ENCODE data around the gene BRSK2.
"Not testable (repeated sequence)": the region's sequence is repeated elsewhere in the genome, so short reads cannot be mapped to it uniquely, and the experiment has no call there.

The BRSK2 gene

GRCh38 chr11:1343391-1344055 lies 46.2 kb upstream of the BRSK2 start:
- H3K4me2 ChIP-seq (ENCODE audit: low read length) = no peak overlapping the region
- H4K8ac ChIP-seq (ENCODE audit: low read depth, low read length) = no peak overlapping the region
- WGBS (ENCODE audit: extremely low coverage, insufficient coverage, low lambda C conversion rate) = no CpG with 5 or more reads among the region's 25 CpGs
- no peak overlapping the region for H2BK5ac ChIP-seq (ENCODE audit: low read length)
- no peaks in the 10 kb centered on the region for H3K4me1 ChIP-seq (ENCODE audit: control insufficient read depth, low read depth, low read length)
- H3K4ac ChIP-seq (ENCODE audit: low read depth, low read length) = no peak overlapping the region
- no peaks in the 10 kb centered on the region for H3K36me3 ChIP-seq (ENCODE audit: control insufficient read depth, insufficient read depth, low read length)
- H3K79me2 ChIP-seq (ENCODE audit: control insufficient read depth, insufficient read depth, low read length) = no peaks in the 10 kb centered on the region
- H3K4me3 ChIP-seq (ENCODE audit: low read length) = no peak overlapping the region
- DNase-seq = no peak
- H3K18ac ChIP-seq (ENCODE audit: low read length) = no peak overlapping the region
- no peak overlapping the region for H3K9ac ChIP-seq (ENCODE audit: low read length)
- no peaks in the 10 kb centered on the region for H3K27me3 ChIP-seq (ENCODE audit: insufficient read depth, low read length, poor library complexity)
- H2BK15ac ChIP-seq (replicated peaks; ENCODE audit: low read depth) = no peak overlapping the region
- no peak overlapping the region for H2AK5ac ChIP-seq (ENCODE audit: low read length)
- H3K79me1 ChIP-seq (ENCODE audit: low read length) = no peaks in the 10 kb centered on the region
- no peak overlapping the region for H3K23ac ChIP-seq (ENCODE audit: low read length)
- no peak overlapping the region for H2BK120ac ChIP-seq (ENCODE audit: low read depth, low read length)
- H3K27ac ChIP-seq (ENCODE audit: low read depth, low read length) = no peak overlapping the region
- H3K56ac ChIP-seq (ENCODE audit: low read length) = no peak overlapping the region
- H4K5ac ChIP-seq (ENCODE audit: low read length) = no peak overlapping the region

GRCh38 chr11:1344056-1344635 lies 45.6 kb upstream of the BRSK2 start:
- no peaks in the 10 kb centered on the region for H3K4me1 ChIP-seq (ENCODE audit: control insufficient read depth, low read depth, low read length)

GRCh38 chr11:1345737-1346513 lies 43.8 kb upstream of the BRSK2 start:
- Histone ChIP-seq H3K79me2 (ENCODE audit: control insufficient read depth, insufficient read depth, low read length) (no peaks in the 10 kb centered on the region), H2BK120ac (ENCODE audit: low read depth, low read length) (no peak overlapping the region), H3K18ac (ENCODE audit: low read length) (no peak overlapping the region), H3K27ac (ENCODE audit: low read depth, low read length) (no peak overlapping the region), H3K36me3 (ENCODE audit: control insufficient read depth, insufficient read depth, low read length) (no peaks in the 10 kb centered on the region), H3K56ac (ENCODE audit: low read length) (no peak overlapping the region), H3K9ac (ENCODE audit: low read length) (no peak overlapping the region), H3K27me3 (ENCODE audit: insufficient read depth, low read length, poor library complexity) (no peaks in the 10 kb centered on the region), H2AK5ac (ENCODE audit: low read length) (no peak overlapping the region), H3K4me3 (ENCODE audit: low read length) (no peak overlapping the region), H3K4ac (ENCODE audit: low read depth, low read length) (no peak overlapping the region), H3K4me2 (ENCODE audit: low read length) (no peak overlapping the region), H2BK5ac (ENCODE audit: low read length) (no peak overlapping the region), H3K4me1 (ENCODE audit: control insufficient read depth, low read depth, low read length) (no peaks in the 10 kb centered on the region), H2BK15ac (replicated peaks; ENCODE audit: low read depth) (no peak overlapping the region), H4K5ac (ENCODE audit: low read length) (no peak overlapping the region), H3K79me1 (ENCODE audit: low read length) (no peaks in the 10 kb centered on the region), H3K23ac (ENCODE audit: low read length) (no peak overlapping the region), H4K8ac (ENCODE audit: low read depth, low read length) (no peak overlapping the region)
- no peak for DNase-seq
- no CpG with 5 or more reads among the region's 28 CpGs for WGBS (ENCODE audit: extremely low coverage, insufficient coverage, low lambda C conversion rate)

More at GRCh38 chr11:1344056-1344635, 45.6 kb upstream of the BRSK2 start:
- Histone ChIP-seq H3K9ac (ENCODE audit: low read length) (no peak overlapping the region), H2BK120ac (ENCODE audit: low read depth, low read length) (no peak overlapping the region), H3K79me2 (ENCODE audit: control insufficient read depth, insufficient read depth, low read length) (no peaks in the 10 kb centered on the region), H3K4me3 (ENCODE audit: low read length) (no peak overlapping the region), H3K23ac (ENCODE audit: low read length) (no peak overlapping the region), H3K79me1 (ENCODE audit: low read length) (no peaks in the 10 kb centered on the region), H2BK15ac (replicated peaks; ENCODE audit: low read depth) (no peak overlapping the region), H2AK5ac (ENCODE audit: low read length) (no peak overlapping the region), H2BK5ac (ENCODE audit: low read length) (no peak overlapping the region), H3K18ac (ENCODE audit: low read length) (no peak overlapping the region), H3K56ac (ENCODE audit: low read length) (no peak overlapping the region), H3K4ac (ENCODE audit: low read depth, low read length) (no peak overlapping the region), H3K27ac (ENCODE audit: low read depth, low read length) (no peak overlapping the region), H3K4me2 (ENCODE audit: low read length) (no peak overlapping the region), H4K8ac (ENCODE audit: low read depth, low read length) (no peak overlapping the region), H3K27me3 (ENCODE audit: insufficient read depth, low read length, poor library complexity) (no peaks in the 10 kb centered on the region), H3K36me3 (ENCODE audit: control insufficient read depth, insufficient read depth, low read length) (no peaks in the 10 kb centered on the region), H4K5ac (ENCODE audit: low read length) (no peak overlapping the region)
- DNase-seq = no peak
- no CpG with 5 or more reads among the region's 26 CpGs for WGBS (ENCODE audit: extremely low coverage, insufficient coverage, low lambda C conversion rate)

- WGBS (ENCODE audit: extremely low coverage, insufficient coverage, low lambda C conversion rate) = no CpG with 5 or more reads among the region's 28 CpGs
- Histone ChIP-seq H3K4me2 (ENCODE audit: low read length) (no peak overlapping the region), H3K23ac (ENCODE audit: low read length) (no peak overlapping the region), H2BK15ac (replicated peaks; ENCODE audit: low read depth) (no peak overlapping the region), H2BK120ac (ENCODE audit: low read depth, low read length) (no peak overlapping the region), H3K79me1 (ENCODE audit: low read length) (no peaks in the 10 kb centered on the region), H3K36me3 (ENCODE audit: control insufficient read depth, insufficient read depth, low read length) (no peaks in the 10 kb centered on the region), H3K4ac (ENCODE audit: low read depth, low read length) (no peak overlapping the region), H4K8ac (ENCODE audit: low read depth, low read length) (no peak overlapping the region), H3K9ac (ENCODE audit: low read length) (no peak overlapping the region), H4K5ac (ENCODE audit: low read length) (no peak overlapping the region), H2AK5ac (ENCODE audit: low read length) (no peak overlapping the region), H3K56ac (ENCODE audit: low read length) (no peak overlapping the region), H3K4me3 (ENCODE audit: low read length) (no peak overlapping the region), H3K27ac (ENCODE audit: low read depth, low read length) (no peak overlapping the region), H3K4me1 (ENCODE audit: control insufficient read depth, low read depth, low read length) (no peaks in the 10 kb centered on the region), H3K27me3 (ENCODE audit: insufficient read depth, low read length, poor library complexity) (no peaks in the 10 kb centered on the region), H3K79me2 (ENCODE audit: control insufficient read depth, insufficient read depth, low read length) (no peaks in the 10 kb centered on the region), H3K18ac (ENCODE audit: low read length) (no peak overlapping the region), H2BK5ac (ENCODE audit: low read length) (no peak overlapping the region)
- no peak for DNase-seq
These were observed 42.9 kb upstream of the BRSK2 start for GRCh38 chr11:1346669-1347390.

GRCh38 chr11:1347411-1347999 lies 42.2 kb upstream of the BRSK2 start:
- not testable (repeated sequence) for H3K23ac ChIP-seq (ENCODE audit: low read length); H2BK5ac ChIP-seq (ENCODE audit: low read length); H2BK15ac ChIP-seq (replicated peaks; ENCODE audit: low read depth); H3K27me3 ChIP-seq (ENCODE audit: insufficient read depth, low read length, poor library complexity); H3K4ac ChIP-seq (ENCODE audit: low read depth, low read length); H3K4me2 ChIP-seq (ENCODE audit: low read length); H3K4me3 ChIP-seq (ENCODE audit: low read length); H4K8ac ChIP-seq (ENCODE audit: low read depth, low read length); H3K79me2 ChIP-seq (ENCODE audit: control insufficient read depth, insufficient read depth, low read length); DNase-seq; H3K9ac ChIP-seq (ENCODE audit: low read length); H4K5ac ChIP-seq (ENCODE audit: low read length); H3K27ac ChIP-seq (ENCODE audit: low read depth, low read length); H2AK5ac ChIP-seq (ENCODE audit: low read length); H3K4me1 ChIP-seq (ENCODE audit: control insufficient read depth, low read depth, low read length); H3K36me3 ChIP-seq (ENCODE audit: control insufficient read depth, insufficient read depth, low read length); H3K18ac ChIP-seq (ENCODE audit: low read length); H2BK120ac ChIP-seq (ENCODE audit: low read depth, low read length); H3K79me1 ChIP-seq (ENCODE audit: low read length); H3K56ac ChIP-seq (ENCODE audit: low read length)
- no CpG with 5 or more reads among the region's 18 CpGs for WGBS (ENCODE audit: extremely low coverage, insufficient coverage, low lambda C conversion rate)

Measured in mesendoderm (in vitro differentiated cells).